K562 (cell line): ENCODE data around the gene ARHGAP35.

Experiments
- BRCA1 ChIP-seq, 2 experiments: fragments of 450-650 bp in 1 of 2; sonication (generic) in 1 of 2; formaldehyde crosslinking in 1 of 2; IDR thresholded peaks; 2 replicates each; pipeline versions ENCODE4 v1.5.0 to v1.6.1; 2017 to 2020; ENCODE audit warnings: mild to moderate bottlenecking in 1 of 2, missing genetic modification reagents in 1 of 2
- CHCHD3 ChIP-seq: fragments of 250-450 bp; sonication (Bioruptor Pico); IDR thresholded peaks from 2 replicates; pipeline ENCODE4 v2.1.2; 2022; ENCODE audit warnings: mild to moderate bottlenecking
- GTF2A2 ChIP-seq: IDR thresholded peaks from 2 replicates; pipeline ENCODE4 v1.6.1; 2016; ENCODE audit warnings: mild to moderate bottlenecking, missing genetic modification characterization, missing compliant biosample characterization
- HEY1 ChIP-seq: fragments of 250-450 bp; sonication (Bioruptor Pico); IDR thresholded peaks from 2 replicates; pipeline ENCODE4 v1.5.0; 2020; ENCODE audit warnings: mild to moderate bottlenecking, moderate library complexity, borderline replicate concordance
- L3MBTL2 ChIP-seq: fragments of 450-650 bp; IDR thresholded peaks from 2 replicates; pipeline ENCODE4 v1.6.1; 2016; ENCODE audit warnings: mild to moderate bottlenecking, moderate library complexity
- RBM17 ChIP-seq: fragments of 200-400 bp; formaldehyde crosslinking; IDR thresholded peaks from 2 replicates; pipeline ENCODE4 v1.6.1; 2017; ENCODE audit warnings: low read depth, mild to moderate bottlenecking, low read length, borderline replicate concordance
- RNF2 ChIP-seq: sonication (generic); IDR thresholded peaks from 2 replicates; pipeline ENCODE4 v1.6.1; 2016
- ZNF12 ChIP-seq: sonication (generic); formaldehyde crosslinking; IDR thresholded peaks from 2 replicates; pipeline ENCODE4 v1.4.0; 2020; ENCODE audit warnings: mild to moderate bottlenecking, missing genetic modification reagents
- ZNF184 ChIP-seq: sonication (generic); formaldehyde crosslinking; IDR thresholded peaks from 2 replicates; pipeline ENCODE4 v1.5.0; 2020; ENCODE audit warnings: missing genetic modification reagents
- ZNF76 ChIP-seq: fragments of 250-450 bp; sonication (Bioruptor Pico); IDR thresholded peaks from 2 replicates; pipeline ENCODE4 v1.4.0; 2020; ENCODE audit warnings: mild to moderate bottlenecking, moderate library complexity, borderline replicate concordance
- TF ChIP-seq, protein P1 (sequence below), 3 experiments: IDR thresholded peaks in 2 of 3; conservative IDR thresholded peaks in 1 of 3; 2 replicates each; pipeline ENCODE4 v1.5.1; 2011 to 2012; ENCODE audit warnings: low read length in 3 of 3, mild to moderate bottlenecking in 3 of 3, control low read depth in 2 of 3, improper control_type of control experiment in 1 of 3, inconsistent platforms in 1 of 3, low read depth in 1 of 3, mixed read lengths in 1 of 3, moderate library complexity in 1 of 3; ENCODE audit not compliant: insufficient read depth in 2 of 3
- TF ChIP-seq, protein P2 (sequence below): fragments of 250-450 bp; sonication (Bioruptor Pico); IDR thresholded peaks from 2 replicates; pipeline ENCODE4 v1.4.0; 2020; ENCODE audit warnings: borderline replicate concordance

DNA sequence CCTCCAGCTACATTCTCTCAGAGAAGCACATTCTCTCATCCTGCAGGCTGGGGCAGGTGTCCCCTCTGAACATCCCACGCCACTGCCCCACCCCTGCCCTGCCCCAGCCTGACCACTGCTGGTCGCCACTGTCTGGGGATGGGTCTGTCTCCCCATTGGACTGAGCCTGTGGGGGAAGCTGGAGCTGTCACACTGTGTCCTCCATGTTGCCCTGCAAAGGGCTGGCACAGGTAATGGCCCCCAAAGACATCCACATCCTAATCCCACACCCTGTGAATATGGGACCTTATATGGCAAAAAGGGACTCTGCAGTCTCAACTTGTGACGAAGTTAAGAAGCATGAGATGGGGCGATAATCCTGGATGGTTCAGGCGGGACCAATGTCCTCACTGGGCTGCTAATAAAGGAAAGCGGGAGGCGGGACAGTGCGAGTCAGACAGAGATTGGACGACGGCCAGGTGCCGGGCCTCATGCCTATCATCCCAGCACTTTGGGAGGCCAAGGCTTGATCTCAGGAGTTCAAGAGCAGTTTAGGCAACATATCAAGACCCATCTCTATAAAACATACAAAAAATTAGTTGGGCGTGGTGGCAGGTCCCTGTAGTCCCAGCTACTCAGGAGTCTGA lies 19.2 kb upstream of the ARHGAP35 start:
- TF ChIP-seq HEY1 (CRISPR knock-in tag), result no peak
- TF ChIP-seq, protein P1, sequence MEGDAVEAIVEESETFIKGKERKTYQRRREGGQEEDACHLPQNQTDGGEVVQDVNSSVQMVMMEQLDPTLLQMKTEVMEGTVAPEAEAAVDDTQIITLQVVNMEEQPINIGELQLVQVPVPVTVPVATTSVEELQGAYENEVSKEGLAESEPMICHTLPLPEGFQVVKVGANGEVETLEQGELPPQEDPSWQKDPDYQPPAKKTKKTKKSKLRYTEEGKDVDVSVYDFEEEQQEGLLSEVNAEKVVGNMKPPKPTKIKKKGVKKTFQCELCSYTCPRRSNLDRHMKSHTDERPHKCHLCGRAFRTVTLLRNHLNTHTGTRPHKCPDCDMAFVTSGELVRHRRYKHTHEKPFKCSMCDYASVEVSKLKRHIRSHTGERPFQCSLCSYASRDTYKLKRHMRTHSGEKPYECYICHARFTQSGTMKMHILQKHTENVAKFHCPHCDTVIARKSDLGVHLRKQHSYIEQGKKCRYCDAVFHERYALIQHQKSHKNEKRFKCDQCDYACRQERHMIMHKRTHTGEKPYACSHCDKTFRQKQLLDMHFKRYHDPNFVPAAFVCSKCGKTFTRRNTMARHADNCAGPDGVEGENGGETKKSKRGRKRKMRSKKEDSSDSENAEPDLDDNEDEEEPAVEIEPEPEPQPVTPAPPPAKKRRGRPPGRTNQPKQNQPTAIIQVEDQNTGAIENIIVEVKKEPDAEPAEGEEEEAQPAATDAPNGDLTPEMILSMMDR (IDR thresholded peaks at IDR 0.05 in 2 of 3, conservative IDR thresholded peaks at IDR 0.05 in 1 of 3; ENCODE audit: insufficient read depth in 2 of 3, low read depth in 1 of 3, low read length in 3 of 3), result no peak
- TF ChIP-seq ZNF76 (CRISPR knock-in tag), result no peak
- TF ChIP-seq ZNF184, result no peak
- TF ChIP-seq RNF2, result no peak
- TF ChIP-seq RBM17, result no peak
- no peak for TF ChIP-seq ZNF12
- no peak for TF ChIP-seq BRCA1 (IDR thresholded peaks at IDR 0.05)
- TF ChIP-seq BRCA1 (CRISPR knock-in tag; IDR thresholded peaks at IDR 0.05), result no peak
- TF ChIP-seq L3MBTL2, result no peak; the same call in 1 of the 2 replicates
- TF ChIP-seq, protein P2, sequence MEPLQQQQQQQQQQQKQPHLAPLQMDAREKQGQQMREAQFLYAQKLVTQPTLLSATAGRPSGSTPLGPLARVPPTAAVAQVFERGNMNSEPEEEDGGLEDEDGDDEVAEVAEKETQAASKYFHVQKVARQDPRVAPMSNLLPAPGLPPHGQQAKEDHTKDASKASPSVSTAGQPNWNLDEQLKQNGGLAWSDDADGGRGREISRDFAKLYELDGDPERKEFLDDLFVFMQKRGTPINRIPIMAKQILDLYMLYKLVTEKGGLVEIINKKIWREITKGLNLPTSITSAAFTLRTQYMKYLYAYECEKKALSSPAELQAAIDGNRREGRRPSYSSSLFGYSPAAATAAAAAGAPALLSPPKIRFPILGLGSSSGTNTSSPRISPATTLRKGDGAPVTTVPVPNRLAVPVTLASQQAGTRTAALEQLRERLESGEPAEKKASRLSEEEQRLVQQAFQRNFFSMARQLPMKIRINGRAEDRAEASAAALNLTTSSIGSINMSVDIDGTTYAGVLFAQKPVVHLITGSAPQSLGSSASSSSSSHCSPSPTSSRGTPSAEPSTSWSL (CRISPR knock-in tag), result no peak
- TF ChIP-seq CHCHD3 (CRISPR knock-in tag), result no peak
- TF ChIP-seq GTF2A2, result no peak
